T-helper 2 cell treated with Interferon-gamma antibody and Interleukin-4, amounts not matched to agents 100 ng/mL and 5 ng/mL, for 36 hours (primary cell): ENCODE results near the gene SHROOM3. TPM values are rescaled to one million over a fixed set of nuclear protein-coding genes. Genes with fewer than 3 reads are reported as not detected.

Experiments used
- intact Hi-C: fragments of 100-400 bp; cut with micrococcal nuclease; formaldehyde crosslinking; loops from one replicate; pipeline ENCODE4 v1.15.1; 2023
- total RNA-seq: library from RNA; stranded (reverse); gene quantifications from 2 replicates; pipeline ENCODE4 v1.2.3, GENCODE V29; 2022

The SHROOM3 gene
- total RNA-seq, 1 donor from 2014 or later: not detected

DNA sequence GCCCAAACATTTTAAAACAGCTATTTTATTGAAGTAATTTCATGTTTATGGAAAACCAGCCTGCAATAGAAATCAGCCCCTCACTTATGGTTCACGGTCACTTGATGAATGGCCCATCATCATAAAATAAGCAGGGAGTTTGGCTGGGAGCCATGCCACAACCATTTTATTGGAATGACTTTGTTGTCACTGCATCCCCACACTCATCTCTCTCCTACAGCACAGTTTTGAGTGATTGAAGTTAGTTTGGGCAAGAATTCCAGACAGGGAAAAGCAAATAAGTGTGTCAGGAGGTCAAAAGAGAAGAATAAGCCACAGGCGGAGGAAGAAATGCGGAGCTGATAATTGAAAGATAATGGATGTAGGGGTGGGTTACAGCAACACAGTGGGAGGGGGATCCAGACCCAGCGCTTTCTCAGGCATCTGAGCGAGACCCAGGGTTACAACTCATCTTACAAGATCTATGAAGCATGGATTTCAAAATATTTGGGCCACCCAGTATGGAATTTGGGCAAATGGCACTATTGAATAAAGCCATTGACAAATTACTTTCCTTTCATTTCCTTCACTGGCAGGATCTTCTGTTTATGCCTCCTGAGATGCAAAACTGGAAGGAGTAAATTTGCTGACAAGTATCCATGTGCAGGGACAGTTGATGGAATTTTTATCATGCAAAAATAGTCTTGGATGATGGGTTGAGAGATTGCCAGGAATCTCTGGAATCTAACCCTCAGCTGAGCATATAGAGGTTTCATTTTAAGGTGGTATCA is 100.8 kb downstream of the SHROOM3 start:
- intact Hi-C loops: no loop called here

DNA sequence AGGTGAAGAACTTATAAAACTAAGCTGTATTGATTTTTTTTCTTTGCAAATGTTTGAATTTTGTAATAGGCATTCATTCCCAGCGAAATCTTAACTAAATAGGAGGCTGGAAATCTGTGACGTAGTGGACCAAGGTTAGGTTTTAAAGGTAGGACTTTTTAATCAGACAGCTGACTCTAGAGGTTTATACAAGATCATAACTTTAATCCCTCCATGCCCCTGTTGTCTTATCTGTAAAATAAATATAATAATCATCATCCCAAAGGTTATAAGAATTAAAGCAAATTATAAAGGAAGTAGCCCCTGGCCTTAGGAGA is 101.3 kb downstream of the SHROOM3 start:
- intact Hi-C loops: no loop called here

DNA sequence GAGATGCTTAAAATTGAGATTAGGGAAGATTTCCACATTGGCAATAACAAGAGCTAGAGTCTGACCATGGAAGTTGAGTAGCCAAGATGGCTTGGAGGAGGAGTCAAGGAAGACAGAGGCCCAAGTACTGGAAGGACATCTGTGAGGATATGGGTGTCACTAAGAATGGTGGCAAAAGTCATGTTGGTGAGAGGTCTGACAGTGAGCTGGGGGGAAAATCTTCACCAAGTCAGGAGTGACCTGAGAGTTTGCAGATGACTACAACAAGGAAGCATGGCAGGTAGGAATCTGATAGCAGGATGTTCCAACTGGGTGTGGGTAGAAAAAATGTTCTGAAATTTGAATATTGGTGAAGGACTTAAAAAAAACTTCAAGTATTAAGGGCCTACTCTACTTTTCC is 103.3 kb downstream of the SHROOM3 start:
- intact Hi-C loops: no loop called here

DNA sequence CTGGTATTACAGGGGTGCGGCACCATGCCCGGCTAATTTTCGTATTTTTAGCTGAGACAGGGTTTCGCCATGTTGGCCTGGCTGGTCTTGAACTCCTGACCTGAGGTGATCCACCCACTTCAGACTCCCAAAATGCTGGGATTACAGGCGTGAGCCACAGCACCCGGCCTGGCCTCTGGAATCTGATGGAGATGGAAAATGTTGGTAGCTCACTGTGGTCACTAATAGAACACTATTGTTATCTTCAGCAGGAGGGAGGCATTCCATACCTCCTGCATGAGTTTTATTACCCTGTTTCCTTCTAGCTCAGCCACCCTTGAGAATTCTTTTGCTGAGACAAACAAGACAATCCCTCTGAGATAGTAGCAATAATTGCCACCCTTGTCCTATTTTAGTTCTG is 105.0 kb downstream of the SHROOM3 start:
- intact Hi-C loops: no loop called here

DNA sequence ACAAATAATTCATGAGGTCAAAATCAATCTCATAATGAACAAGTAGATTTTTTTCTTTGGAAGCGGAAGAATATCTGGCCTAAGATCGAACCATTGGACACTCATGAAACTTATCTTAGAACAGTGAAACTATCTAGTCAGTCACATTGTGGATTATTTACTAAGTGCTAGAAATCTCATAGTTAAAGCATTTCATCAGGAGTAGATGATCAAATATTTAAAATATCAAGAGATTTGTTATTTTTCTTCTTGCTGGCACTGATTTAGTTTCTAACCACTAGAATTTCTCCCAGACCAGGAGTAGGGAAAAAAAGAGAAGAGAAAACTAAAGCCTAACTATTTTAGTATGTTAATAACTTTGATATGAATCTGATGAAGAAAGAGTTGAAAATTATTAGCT is 105.5 kb downstream of the SHROOM3 start:
- intact Hi-C loops: no loop called here

DNA sequence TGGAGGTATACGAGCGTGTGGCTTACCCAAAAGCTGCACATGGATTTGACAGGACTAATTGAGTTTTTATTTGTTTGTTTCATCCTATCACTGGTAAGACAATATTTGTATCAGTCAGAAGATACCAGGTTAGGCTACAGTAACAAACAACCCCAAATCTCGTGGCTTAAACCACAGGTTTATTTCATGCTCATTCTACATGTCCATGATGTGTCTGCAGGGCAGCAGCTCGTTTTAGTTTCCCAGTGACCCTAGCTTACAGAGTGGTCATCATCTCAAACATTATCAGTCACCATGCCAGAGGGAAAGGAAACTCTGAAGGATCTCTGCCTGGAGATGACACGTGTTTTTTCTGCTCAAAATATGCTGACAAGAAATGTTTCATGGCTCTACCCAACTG is 108.3 kb downstream of the SHROOM3 start:
- intact Hi-C loops: no loop called here

DNA sequence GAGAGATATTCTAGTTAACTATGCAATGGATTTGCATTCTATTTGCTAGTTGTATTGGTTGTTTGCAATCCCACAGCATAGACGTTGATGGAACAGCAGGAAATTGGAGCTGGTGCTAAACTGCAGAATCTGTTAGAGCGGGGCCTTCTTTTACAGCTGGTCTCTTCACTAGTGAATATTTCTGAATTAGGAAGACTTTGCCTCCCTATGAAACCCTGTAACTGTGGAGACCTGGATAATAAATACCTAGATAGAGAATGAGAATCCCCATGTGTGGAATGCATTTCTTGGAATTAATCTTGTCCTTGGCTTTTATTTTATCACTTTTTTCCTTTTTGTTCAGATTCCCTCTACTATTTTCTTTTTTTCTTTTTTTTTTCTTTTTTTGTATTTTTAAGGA is 109.7 kb downstream of the SHROOM3 start:
- intact Hi-C loops: no loop called here

DNA sequence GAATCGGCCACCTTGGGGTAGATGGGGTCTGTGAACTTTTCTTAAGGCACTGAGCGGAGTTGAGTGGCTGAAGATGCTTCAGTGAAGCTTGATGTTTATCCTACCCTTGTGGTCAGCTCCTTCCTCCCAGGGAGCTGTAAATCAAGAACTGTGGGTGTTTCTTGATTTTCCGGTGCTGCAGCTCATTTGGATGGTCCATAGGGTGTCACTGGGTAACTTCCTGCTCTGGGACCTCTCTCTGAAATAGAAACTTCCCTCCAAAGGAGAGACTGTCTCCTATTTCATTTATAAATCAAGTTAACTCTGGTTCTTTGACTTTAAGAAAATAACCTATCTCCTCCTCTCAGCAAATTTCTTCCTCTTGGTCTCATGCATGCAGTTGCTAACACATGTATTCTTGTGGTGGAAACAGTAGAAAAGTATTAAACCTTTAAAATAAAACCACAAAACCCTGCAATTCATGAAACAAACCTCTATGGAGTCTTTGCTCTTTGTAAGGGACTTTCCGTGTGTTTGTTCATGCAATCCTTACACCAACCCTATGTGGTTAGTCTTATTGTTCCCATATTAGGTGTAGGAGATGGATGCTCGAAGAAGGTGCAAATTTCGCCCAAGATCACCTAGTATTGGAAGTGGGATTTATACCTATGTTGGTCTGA is 110.3 kb downstream of the SHROOM3 start:
- intact Hi-C loops: no loop called here

DNA sequence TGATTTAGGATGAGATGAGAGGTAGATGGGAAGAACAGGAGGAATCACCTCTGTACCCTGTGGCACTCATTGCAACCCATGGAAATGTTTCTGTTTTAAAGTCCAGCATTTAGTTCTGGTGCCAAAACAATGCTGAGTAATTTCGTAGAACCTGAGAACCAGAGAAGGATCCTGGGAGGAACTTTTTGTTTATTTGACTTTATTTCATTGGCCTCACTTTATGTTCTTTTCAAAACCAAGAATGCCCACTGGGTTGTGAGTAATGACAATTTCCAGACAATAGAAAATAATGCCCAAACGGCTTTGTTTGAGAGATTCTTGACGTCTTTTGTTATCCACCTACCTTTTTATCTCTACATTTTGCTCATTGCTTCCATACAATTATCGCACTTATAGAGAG is 111.3 kb downstream of the SHROOM3 start:
- intact Hi-C loops: no loop called here

DNA sequence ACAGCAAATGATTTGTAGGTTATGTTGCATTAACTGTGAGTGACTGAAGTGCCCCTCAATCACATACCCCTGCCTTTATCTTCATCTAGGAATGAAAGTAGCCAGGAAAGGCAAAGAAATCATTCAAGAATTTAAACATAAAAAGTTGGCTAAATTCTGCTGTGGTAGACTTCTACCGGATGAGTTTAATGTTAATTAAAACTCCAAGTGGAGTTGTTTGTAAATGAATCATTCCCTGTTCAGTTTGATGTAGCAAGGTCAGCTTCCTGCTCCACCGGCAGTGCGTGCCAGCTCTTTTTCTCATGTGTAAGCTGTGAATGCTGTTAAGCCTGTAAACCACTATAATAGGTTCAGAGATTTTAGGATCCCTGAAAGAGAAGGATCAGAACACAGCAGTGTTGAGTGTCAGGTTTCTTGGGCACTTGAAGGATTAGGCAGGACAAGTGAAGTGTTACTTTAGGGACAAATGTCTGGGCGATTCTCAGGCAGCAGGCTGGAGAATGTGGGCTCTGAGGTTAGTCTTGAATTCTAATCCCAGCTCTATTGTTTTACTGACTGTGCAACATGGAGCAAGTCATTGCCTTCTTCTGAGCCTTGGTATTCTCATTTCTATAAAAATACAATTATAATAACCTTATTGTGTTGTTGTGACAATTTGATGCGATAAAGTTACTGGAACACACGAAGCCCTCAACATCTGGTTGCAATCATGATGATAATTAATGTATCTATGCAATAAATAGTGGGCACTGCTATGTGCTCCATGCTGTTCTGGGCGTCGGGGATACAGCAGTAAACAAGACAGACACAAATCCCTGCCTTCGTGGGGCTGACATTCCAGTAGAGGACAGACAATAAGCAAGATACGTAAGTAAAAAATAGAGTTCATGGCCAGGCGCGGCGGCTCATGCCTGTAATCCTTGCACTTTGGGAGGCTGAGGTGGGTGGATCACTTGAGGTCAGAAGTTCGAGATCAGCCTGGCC is 112.0 kb downstream of the SHROOM3 start:
- intact Hi-C loops: no loop called here

DNA sequence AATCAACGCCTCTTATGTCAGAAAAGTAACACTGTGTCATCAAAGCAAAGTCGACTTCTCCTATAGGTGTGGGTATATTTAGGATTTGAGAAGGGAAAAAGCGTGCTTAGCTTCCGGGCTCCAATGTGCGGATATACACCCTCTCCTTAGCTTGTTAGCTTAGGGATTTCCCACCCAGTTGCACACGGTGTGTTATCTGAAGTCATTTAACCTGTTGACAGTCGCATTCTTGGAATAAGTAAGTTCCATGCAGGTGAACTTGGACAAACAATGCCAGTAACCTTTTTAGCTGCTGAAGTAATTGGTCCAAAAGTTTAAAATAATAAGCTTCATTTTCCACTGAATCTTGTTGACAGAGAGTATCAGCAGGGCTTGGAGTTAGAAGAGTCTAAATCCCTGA is 113.7 kb downstream of the SHROOM3 start:
- intact Hi-C loops: no loop called here

DNA sequence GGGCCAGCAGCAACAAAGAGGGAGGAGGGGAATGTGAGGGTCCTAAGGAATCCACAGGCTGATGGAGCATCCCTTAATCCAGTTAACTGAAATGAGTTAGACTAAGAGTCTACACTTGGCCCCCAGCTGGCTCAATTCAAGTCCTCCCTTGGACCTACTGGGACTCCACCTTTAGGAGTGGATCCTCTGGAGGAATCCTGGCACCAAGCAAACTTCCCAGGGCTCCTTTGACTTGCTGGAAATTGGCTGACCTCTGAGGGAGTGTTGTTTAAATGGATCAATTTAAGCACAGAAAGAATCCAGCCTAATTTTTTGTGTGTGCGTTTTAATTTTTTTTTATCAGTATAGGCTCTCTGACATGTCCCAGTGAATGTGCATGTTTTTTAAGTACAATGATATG is 114.7 kb downstream of the SHROOM3 start:
- intact Hi-C loops: no loop called here

DNA sequence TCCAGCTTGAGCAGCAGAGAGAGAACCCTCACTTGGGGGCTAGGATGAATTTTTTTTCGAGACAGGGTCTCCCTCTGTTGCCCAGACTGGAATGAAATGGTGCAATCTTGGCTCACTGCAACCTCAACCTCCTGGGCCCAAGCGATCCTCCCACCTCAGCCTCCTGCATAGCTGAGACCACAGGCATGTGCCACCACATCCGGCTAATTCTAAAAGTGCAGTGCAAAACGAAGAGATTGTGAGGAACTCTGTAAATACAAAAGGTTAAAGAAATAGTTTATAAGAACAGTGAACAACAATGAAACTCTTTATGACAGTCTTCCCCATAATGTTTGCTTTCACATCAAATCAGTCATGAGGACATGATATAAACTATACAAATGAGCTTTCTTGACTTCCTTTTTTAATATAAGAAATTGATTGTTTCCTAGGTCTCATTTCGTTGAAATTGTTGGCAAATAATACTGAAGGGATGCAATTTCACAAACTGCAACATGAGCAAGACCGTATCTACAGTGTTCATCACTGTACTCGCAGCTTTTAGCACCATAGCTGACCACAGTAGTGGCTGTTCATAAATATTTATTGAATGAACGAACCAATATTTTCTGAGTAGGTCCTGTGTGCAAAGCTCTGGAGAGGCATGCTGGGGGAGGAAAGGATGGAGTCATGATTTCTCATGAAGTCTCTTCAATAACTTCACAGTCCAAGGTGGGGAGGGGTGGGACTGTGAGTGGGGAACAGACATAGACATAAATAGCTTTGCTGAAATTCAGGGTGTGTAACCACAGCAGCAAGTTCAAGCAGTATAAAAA is 116.1 kb downstream of the SHROOM3 start:
- intact Hi-C loops: no loop called here

DNA sequence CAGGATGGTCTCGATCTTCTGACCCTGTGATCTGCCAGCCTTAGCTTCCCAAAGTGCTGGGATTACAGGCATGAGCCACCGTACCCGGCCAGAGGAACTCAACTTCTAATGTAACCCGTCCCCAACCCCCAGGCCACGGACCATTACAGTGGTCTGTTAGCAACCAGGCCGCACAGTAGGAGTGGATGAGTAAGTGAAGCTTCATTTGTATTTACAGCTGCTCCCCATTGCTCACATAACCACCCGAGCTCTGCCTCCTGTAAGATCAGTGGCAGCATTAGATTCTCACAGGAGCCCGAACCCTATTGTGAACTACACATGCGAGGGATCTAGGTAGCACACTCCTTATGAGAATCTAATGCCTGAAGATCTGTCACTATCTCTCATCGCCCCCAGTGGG is 119.6 kb downstream of the SHROOM3 start:
- intact Hi-C loops: no loop called here

DNA sequence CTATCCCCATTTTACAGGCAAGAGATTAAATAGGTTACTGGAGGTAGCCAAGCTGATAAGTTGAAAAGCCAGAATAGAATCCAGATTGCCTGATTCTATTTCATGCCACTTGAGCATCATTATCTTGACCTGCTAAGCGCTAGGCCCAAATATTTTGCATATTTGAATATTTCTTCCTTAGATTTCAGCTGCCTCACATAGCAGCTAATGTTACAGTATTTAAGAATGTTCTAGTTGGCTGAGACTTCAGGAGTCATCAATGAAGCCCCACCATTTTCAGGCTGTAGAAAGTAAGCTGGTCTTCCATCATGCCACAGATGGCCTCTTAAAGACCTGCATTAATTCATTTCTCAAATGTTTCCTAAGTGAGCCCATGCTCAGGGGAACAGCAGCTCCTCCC is 121.4 kb downstream of the SHROOM3 start:
- intact Hi-C loops: no loop called here

DNA sequence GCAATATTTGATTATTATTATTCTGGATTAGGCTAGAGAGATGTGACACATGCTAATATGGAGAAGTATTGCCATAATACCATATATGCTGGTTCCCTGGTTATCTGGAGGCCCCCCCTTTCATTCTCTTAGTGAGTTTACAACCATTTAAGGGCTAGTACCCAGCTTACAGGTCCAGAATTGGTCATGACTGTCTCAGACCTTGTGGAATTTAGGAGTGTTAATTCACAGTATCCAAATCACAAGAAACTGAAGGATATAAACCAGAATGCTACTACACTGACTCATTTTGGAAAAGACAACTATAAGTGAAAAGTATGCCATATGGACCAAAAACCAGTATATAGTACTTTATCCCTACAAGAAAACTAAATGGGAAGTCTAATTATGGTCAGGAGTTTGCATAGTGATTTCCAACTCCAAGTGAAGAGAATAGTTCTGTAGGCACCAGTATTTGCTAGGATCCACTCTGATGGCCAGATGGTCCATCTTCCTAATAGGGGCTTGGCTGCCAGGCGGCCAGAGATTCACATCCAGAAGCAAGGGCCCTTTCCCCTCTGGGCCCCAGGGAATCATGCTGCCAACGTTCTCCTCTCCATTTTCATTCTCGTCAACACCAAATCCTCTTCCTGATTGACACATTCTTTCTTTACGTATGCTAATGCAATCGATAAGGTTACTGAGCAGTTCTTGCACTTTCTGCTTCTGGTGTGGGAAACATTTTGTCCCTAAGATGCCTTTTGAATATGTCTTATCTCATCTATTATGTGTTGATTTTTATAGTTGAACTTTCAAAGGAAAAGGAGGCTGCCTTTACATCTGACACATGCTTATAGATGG is 123.6 kb downstream of the SHROOM3 start:
- intact Hi-C loops: no loop called here

DNA sequence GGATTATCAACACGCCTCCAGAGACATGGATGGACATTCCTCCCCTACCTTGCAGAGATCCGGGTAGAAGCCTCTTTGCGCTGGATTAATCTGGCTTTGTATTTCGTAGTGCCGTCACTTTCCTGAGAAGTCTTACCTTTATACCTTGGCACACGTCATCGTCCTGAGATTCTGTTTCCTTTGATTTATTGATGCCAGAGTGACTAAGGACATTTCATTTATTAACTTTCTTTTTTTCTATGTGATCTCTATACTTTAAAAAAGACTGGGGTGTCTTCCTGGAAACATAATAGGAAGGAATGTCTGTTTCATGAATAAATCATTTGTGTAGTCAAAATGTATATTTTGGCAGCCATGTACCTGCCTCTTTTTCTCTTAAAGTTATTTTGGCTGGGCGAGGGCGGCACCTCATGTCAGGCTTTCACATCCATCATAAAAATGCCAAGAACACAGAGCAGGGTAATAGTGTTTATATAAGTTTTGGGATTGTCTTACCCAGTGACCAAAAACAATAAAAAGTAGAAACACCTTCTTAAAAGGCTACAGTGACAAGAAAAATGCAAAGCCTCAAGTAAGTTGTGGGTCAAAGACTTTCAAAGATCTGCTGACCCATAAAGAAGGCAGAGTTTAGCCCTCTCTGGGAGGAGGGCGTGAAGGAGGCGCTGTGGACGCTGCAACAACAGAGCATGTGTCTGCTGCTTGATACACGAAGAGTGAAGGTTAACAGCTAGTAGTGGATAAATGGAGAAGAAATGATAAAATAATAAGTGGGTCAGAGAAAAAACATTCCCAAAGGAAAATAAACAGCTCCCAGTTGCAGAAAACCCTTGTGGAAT is 124.4 kb downstream of the SHROOM3 start:
- intact Hi-C loops: no loop called here

DNA sequence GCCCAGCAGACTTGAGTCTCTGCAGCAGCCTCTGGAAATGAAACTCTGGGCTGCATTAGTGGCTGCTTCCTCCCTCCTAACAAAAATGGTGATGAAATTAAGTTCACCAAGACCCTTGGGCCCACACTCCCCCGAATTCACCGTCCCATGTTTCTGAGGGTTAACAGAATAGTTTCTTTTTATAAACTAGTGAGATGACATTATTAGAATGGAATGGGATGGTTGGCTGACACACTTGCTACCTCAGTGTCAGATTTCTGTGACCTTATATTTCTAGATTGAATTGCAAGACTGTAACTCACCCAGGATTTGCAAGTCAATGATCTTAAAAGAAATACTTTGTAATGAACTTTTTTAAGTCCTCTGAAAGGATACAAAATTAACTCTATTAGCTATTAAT is 127.1 kb downstream of the SHROOM3 start:
- intact Hi-C loops: no loop called here

DNA sequence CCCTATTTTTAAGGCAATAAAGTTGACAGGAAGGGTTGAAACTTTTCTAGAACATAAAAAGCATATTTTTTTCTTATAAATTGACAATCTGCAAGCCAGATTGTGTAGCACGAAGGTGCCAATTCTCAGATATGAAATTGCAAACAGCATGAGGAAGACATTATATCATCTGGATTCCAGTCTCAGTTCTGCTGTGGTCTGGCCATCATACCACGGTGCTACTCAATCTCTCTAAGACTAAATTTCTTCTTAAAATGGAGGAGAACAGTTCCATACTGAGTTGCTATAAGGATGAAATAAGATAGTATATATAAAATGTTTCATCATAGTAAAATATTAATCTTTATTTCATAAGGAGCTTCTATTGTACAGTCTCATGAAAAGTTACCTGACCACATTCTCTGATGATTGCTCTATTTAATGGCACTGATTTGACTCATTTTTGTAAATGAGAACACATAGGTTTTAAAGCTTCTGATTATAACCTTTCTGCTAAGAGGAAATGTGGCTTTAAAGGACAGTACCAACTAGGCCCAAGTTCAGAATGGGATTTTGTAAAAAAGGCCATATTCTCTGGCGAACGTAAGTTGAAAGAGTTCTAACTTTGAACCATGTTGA is 127.9 kb downstream of the SHROOM3 start:
- intact Hi-C loops: no loop called here
